Endothelial cell of hepatic sinusoid (primary cell): Measurements from ENCODE around the gene MYO15A.

Source experiments
- in situ Hi-C: cut with HindIII; loops from 2 replicates; pipeline ENCODE4 v1.10.0; 2017; ENCODE audit warnings: low sequenced_read_pairs

MYO15A gene

DNA sequence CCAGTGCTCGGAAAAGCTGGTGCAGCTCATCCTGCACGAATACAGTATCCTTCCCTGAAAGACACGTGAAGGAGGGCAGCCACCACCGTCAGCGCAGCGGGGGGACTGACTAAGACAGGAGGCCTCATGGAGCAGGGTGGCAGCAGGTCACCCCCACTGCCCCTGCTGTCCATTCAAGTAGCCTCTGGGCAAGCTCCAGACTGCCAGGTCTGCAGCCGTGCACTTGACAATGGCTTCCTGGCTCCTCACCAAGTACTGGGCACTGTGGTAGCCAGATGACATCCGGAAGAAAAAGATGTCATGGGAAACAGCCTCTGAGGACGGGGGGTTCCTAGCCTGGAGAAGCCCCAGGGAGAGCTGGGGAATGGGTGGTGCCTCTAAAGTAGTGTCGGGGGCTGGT is 7.9 kb upstream of the MYO15A start:
- in situ Hi-C loops = loop anchor here (10.0 kb wide), 1 partner anchor 174 kb away; no protein-coding TSS in a partner anchor

- in situ Hi-C loops = loop anchor here (10.0 kb wide), 1 partner anchor 173 kb away; no protein-coding TSS in a partner anchor
These were observed 6.7 kb upstream of the MYO15A start for GRCh38 chr17:18101828-18102227.

DNA sequence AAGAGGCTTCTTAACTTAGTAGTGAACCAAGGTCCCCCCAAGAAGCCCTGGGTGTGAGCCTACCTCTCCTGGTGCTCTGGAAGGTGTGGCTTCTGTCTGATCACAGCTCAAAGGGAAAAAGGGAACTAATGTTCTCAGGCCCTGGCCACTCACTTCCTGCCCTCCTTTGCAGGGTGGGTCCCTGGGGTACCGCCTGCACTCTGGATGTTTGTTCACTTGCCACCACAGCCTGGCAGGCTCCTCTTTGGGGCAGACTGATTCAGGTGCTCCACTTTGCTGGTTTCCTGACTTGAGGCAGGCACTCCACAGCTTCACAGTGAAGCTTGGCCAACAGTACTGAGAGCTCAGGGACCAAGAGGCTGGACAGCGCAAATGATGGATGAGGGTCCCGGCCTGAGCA is 5.9 kb upstream of the MYO15A start:
- in situ Hi-C loops = loop anchor here (10.0 kb wide), 1 partner anchor 172 kb away; no protein-coding TSS in a partner anchor

- in situ Hi-C loops = loop anchor here (10.0 kb wide), 1 partner anchor 170 kb away; no protein-coding TSS in a partner anchor
These were observed 3.5 kb upstream of the MYO15A start for GRCh38 chr17:18105027-18105426.

DNA sequence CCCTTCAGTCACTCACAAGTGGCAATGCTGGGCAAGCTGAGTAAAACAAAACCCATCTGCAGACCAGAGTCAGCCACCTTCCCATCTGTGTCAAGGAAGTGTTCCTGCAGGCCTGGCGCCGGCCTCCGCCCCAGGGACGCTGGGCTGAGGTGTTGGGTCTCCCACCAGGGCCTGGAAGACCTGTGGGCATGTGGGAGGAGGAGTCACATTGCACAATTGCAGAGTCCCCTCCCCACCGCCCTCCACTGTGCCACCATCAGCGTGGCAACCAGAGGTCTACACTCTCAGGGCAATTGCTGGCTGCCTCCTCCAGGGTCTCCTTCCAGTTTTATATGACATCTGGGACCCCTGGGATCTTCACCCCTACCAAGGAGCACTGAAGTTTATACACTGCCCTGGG is 3.0 kb upstream of the MYO15A start:
- in situ Hi-C loops = loop anchor here (10.0 kb wide), 1 partner anchor 169 kb away; no protein-coding TSS in a partner anchor

DNA sequence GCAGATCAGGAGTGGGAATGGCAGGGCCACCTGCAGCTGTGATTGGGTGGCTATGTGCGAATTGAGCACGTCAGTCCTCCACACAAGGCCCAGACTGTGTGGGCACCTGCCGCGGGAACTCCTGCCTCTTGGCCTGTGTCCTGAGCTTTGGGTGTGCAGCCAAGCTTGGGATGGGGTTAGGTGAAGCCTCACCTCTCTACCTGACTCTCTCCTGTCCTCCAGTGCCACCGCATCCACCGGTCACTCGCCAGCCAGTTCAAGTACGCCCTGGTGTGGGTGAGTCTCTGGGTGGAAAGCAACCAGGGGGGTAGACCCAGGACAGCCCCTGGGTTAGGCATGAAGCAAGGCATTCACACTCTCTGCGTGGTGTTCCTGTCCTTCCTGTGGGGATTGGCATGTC is 2.3 kb upstream of the MYO15A start:
- in situ Hi-C loops = loop anchor here (10.0 kb wide), 1 partner anchor 169 kb away; no protein-coding TSS in a partner anchor

DNA sequence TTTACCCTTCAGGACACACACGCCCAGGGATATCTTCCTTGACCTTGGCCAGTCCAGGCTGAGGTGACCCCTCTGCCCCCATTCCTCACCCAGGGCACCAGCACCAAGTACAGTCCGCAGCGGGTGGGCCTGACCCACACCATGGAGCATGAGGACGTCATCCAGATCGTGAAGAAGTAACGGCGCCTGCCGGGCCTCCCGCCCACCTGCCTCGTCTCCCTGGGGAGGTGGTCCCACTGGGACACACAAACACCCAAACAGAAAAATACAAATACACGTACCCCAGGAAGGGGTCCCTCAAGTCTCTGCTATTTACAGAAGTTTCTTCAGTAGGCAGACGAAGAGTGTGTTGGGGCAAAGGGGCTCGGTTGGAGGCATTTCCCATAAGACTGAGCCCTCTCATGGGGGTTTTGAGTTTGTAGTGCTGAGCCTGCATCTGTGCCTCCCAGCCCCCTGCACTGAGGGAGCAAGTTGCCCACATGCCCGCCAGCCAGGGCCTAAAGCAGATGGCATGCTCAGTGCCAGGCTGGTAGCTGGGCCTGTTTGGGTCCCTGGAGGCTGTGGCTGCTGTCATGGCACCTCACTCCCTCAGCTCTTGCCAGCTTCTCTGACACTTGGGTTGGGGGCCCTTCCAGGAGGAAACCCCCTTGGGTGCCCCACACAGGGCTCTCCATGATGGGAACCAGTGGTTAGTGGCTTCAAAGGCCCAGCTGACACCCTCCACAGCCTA is 1.3 kb upstream of the MYO15A start:
- in situ Hi-C loops = loop anchor here (10.0 kb wide), 1 partner anchor 168 kb away; no protein-coding TSS in a partner anchor

DNA sequence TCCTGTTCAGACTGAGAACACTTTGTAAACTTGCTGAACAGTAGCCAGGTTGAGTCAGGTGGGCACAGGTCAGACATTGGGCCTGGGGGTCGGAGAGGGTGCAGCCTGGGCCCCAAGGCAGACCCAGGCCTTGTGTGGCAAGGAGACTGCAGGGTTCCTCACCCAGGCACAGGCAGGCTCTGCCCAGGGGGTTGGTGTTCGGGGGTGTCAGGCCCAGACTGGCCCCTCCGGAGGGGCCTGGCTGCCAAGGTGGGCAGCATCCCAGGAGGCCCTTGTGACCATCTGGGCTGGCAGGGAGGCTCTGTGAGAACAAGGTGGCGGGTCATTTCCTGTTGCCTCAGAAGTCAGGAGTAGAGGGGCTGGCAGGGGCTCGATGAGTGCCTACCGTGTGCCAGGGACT is 585 bp upstream of the MYO15A start:
- in situ Hi-C loops = loop anchor here (10.0 kb wide), 1 partner anchor 167 kb away; no protein-coding TSS in a partner anchor

DNA sequence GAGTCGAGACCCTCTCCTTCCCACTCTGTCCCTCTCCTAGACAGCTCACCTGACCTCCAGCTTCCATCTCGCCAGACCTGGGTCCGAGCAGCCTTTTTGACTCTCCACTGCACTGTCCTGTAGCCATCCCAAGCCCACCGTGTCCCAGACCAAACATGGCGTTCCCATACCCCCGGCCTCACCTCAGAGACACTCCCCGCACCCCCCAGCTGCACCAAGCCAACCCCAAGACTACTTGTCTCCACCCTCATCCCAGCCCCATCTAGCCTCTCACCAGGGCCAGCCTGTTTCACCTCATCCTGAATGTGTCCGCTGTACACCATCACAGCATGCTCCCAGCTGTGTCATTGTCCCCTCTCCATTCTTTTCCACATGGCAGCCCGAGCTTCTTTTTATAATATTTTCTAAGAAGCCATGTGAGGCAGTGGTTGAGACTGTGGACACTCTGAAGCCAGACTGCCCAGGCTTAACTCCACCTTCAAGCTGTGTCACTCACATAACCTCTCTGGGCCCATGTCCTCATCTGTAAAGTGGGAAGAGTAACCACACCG is 1.5 kb downstream of the MYO15A start:
- in situ Hi-C loops = loop anchor here (10.0 kb wide), 1 partner anchor 165 kb away; no protein-coding TSS in a partner anchor

- in situ Hi-C loops = no loop called here
These were observed 2.1 kb downstream of the MYO15A start for GRCh38 chr17:18110636-18111145.

GRCh38 chr17:18111330-18111971 is 2.9 kb downstream of the MYO15A start:
- in situ Hi-C loops = no loop called here

DNA sequence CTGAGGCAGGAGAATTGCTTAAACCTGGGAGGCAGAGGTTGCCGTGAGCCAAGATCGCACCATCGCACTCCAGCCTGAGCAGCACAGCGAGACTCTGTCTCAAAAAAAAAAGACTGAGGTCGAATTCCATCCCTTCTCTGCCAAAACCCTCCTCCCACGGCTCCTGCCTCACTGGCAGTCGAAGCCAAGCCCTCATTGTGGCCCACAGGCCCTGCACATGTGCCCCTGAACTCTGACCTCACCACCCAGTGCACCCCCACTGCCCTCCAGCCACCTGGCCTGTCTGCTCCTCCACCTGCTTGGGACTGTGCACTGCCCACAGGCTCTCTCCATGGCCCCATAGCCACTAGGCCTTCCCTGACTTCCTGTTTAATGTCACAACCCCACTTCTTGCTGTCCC is 7.0 kb downstream of the MYO15A start:
- in situ Hi-C loops = no loop called here

DNA sequence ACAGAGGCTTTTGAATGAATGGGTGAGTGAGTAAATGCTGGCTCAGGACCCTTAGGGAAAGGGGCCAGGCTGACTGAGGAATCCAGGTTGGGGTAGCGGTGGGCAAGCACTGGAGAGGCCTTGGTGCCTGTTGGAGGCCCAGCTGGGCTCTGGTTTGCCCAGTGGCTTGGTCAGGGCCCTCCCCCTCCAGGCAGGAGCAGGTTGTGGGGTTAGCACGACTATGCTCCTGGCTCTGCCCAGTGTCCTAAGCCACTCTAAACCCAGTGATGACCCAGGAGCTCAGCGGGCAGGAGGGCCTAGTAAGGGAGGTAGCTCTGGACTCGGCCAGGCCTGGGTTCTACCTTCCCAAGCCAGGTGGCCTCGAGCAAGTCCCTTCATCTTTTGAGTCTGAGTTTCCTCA is 7.5 kb downstream of the MYO15A start:
- in situ Hi-C loops = no loop called here

GRCh38 chr17:18117533-18117932 is 9.0 kb downstream of the MYO15A start:
- in situ Hi-C loops = no loop called here

DNA sequence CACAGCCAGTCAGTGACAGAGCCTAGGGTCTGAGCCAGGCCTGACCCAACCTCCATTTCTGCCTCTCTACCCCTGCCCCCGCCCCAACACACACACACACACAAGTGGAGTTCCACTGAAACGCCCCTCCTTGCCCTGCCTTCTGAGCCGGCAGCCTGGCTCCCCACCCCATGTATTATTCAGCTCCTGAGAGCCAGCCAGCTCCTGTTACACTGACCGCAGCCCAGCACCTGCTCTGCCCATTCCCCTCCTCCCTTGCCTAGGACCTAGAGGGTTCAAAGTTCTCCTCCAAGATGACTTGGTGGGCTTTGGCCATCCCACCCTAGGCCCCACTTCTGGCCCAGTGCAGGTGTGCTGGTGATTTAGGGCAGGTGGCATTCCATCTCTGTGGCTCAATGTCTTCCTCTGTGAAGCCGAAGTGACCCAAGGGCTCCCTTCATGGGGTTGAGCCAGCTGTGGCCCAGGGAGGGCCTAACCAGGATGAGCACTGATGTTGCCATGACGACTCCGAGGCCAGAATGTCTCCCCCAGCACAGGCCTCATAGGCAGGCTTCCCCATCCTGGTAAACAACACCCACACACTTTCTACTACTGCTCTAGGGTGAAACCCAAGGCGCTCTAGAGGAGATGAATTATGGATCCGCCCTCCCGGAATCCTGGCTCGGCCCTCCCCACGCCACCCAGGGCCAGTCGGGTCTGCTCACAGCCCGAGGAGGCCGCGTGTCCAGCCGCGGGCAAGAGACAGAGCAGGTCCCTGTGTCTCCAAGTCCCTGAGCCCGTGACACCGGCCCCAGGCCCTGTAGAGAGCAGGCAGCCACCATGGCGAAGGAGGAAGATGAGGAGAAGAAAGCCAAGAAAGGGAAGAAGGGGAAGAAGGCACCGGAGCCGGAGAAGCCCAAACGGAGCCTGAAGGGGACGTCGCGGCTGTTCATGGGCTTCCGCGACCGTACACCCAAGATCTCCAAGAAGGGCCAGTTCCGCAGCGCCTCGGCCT is 9.7 kb downstream of the MYO15A start:
- in situ Hi-C loops = no loop called here

- in situ Hi-C loops = no loop called here
These were observed 10.7 kb downstream of the MYO15A start for GRCh38 chr17:18119166-18119745.

DNA sequence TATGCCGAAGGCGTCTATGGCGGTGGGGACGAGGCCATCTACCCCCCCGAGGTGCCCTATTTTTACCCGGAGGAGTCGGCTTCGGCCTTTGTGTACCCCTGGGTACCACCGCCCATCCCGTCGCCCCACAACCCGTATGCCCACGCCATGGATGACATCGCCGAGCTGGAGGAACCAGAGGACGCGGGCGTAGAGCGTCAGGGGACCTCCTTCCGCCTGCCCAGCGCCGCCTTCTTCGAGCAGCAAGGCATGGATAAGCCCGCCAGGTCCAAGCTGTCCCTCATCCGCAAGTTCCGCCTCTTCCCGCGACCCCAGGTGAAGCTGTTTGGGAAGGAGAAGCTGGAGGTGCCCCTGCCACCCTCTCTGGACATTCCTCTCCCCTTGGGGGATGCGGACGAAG is 11.4 kb downstream of the MYO15A start:
- in situ Hi-C loops = no loop called here

DNA sequence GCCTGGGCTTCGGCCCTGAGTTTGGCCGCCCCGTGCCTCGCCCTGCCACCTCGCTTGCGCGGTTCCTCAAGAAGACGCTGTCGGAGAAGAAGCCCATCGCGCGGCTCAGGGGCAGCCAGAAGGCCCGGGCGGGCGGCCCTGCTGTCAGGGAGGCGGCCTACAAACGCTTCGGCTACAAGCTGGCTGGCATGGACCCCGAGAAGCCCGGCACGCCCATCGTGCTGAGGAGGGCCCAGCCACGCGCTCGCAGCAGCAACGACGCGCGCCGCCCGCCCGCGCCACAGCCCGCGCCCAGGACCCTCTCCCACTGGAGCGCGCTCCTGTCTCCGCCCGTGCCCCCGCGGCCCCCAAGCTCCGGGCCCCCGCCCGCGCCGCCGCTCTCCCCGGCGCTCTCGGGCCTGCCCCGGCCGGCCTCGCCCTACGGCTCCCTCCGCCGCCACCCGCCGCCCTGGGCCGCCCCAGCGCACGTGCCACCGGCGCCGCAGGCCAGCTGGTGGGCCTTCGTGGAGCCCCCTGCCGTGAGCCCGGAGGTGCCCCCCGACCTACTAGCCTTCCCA is 12.0 kb downstream of the MYO15A start:
- in situ Hi-C loops = no loop called here

GRCh38 chr17:18121144-18121910 is 12.8 kb downstream of the MYO15A start:
- in situ Hi-C loops = no loop called here
